ENCODE measurements around the gene MAGEA12.
"Not testable (repeated sequence)": the region's sequence is repeated elsewhere in the genome, so short reads cannot be mapped to it uniquely, and the experiment has no call there.

MAGEA12 gene

GRCh38 chrX:152733261-152733975, at the start of gene MAGEA12, which contains the start of gene CSAG1:
TSS of gene MAGEA12 (plus strand) at chrX:152733757. CDS start at chrX:152736162, 2,405 bp downstream.
TSS of gene CSAG1 (minus strand) at chrX:152733721. CDS start at chrX:152732460, 1,261 bp downstream.
- H4K20me1 ChIP-seq (ENCODE audit: insufficient read depth, low read length): no peaks in the 10 kb centered on the region
- no peak within 1 kb of the TSS for H3K27ac ChIP-seq (ENCODE audit: low read length)
- no peaks in the 10 kb centered on the region for H3K36me3 ChIP-seq (replicated peaks; ENCODE audit: low read depth, low read length)
- no peak within 1 kb of the TSS for H3K4me2 ChIP-seq (ENCODE audit: low read length)
- H3K4me3 ChIP-seq (ENCODE audit: low read length): no peak within 1 kb of the TSS
- no peaks in the 10 kb centered on the region for H3K27me3 ChIP-seq (ENCODE audit: low read depth, low read length)
- H3K9me3 ChIP-seq (ENCODE audit: insufficient read depth, low read length): no peaks in the 10 kb centered on the region
- H2AFZ ChIP-seq (ENCODE audit: low read depth, low read length): no peak within 1 kb of the TSS
- no peaks in the 10 kb centered on the region for H3K4me1 ChIP-seq (ENCODE audit: low read length)
- no peak for TF ChIP-seq CTCF (IDR thresholded peaks at IDR 0.05; ENCODE audit: low read depth, low read length)
- TF ChIP-seq EZH2phosphoT487 (IDR thresholded peaks at IDR 0.05; ENCODE audit: low read depth): no peak
- no peaks in the 10 kb centered on the region for H3K79me2 ChIP-seq (ENCODE audit: low read length)
- H3K9ac ChIP-seq (ENCODE audit: low read length): no peak within 1 kb of the TSS

- H3K36me3 ChIP-seq (replicated peaks; ENCODE audit: low read depth, low read length); H4K20me1 ChIP-seq (ENCODE audit: insufficient read depth, low read length); H3K4me2 ChIP-seq (ENCODE audit: low read length); H3K79me2 ChIP-seq (ENCODE audit: low read length); H3K9ac ChIP-seq (ENCODE audit: low read length); H3K27ac ChIP-seq (ENCODE audit: low read length); H3K9me3 ChIP-seq (ENCODE audit: insufficient read depth, low read length); H3K4me3 ChIP-seq (ENCODE audit: low read length); H3K4me1 ChIP-seq (ENCODE audit: low read length); H3K27me3 ChIP-seq (ENCODE audit: low read depth, low read length); H2AFZ ChIP-seq (ENCODE audit: low read depth, low read length): not testable (repeated sequence)
These were observed 35.3 kb upstream of the MAGEA12 start, which contains the start of gene MAGEA3 for GRCh38 chrX:152697952-152698931. TSS of gene MAGEA3 (plus strand) at chrX:152698794. CDS start at chrX:152700833, 2,039 bp downstream.

GRCh38 chrX:152700390-152700789, 33.2 kb upstream of the MAGEA12 start:
- not testable (repeated sequence) for H3K4me1 ChIP-seq (ENCODE audit: low read length); H3K36me3 ChIP-seq (replicated peaks; ENCODE audit: low read depth, low read length); H3K79me2 ChIP-seq (ENCODE audit: low read length); H2AFZ ChIP-seq (ENCODE audit: low read depth, low read length); H4K20me1 ChIP-seq (ENCODE audit: insufficient read depth, low read length); H3K9me3 ChIP-seq (ENCODE audit: insufficient read depth, low read length); H3K4me3 ChIP-seq (ENCODE audit: low read length); H3K27me3 ChIP-seq (ENCODE audit: low read depth, low read length); H3K9ac ChIP-seq (ENCODE audit: low read length); H3K27ac ChIP-seq (ENCODE audit: low read length); H3K4me2 ChIP-seq (ENCODE audit: low read length)

GRCh38 chrX:152706500-152706899, 27.1 kb upstream of the MAGEA12 start:
- H3K9ac ChIP-seq (ENCODE audit: low read length); H3K27ac ChIP-seq (ENCODE audit: low read length); H3K79me2 ChIP-seq (ENCODE audit: low read length); H3K4me3 ChIP-seq (ENCODE audit: low read length); H3K27me3 ChIP-seq (ENCODE audit: low read depth, low read length); H3K36me3 ChIP-seq (replicated peaks; ENCODE audit: low read depth, low read length); H3K9me3 ChIP-seq (ENCODE audit: insufficient read depth, low read length); H3K4me1 ChIP-seq (ENCODE audit: low read length); H2AFZ ChIP-seq (ENCODE audit: low read depth, low read length); H3K4me2 ChIP-seq (ENCODE audit: low read length); H4K20me1 ChIP-seq (ENCODE audit: insufficient read depth, low read length): not testable (repeated sequence)

GRCh38 chrX:152709173-152709572, 24.4 kb upstream of the MAGEA12 start, which contains the start of gene CSAG2:
TSS of gene CSAG2 (minus strand) at chrX:152709273. CDS start at chrX:152709112, 161 bp downstream.
- not testable (repeated sequence) for H3K9ac ChIP-seq (ENCODE audit: low read length); H3K4me1 ChIP-seq (ENCODE audit: low read length); H3K9me3 ChIP-seq (ENCODE audit: insufficient read depth, low read length); H4K20me1 ChIP-seq (ENCODE audit: insufficient read depth, low read length); H3K79me2 ChIP-seq (ENCODE audit: low read length); H3K36me3 ChIP-seq (replicated peaks; ENCODE audit: low read depth, low read length); H3K27me3 ChIP-seq (ENCODE audit: low read depth, low read length); H3K27ac ChIP-seq (ENCODE audit: low read length); H2AFZ ChIP-seq (ENCODE audit: low read depth, low read length); H3K4me3 ChIP-seq (ENCODE audit: low read length); H3K4me2 ChIP-seq (ENCODE audit: low read length)

- not testable (repeated sequence) for H2AFZ ChIP-seq (ENCODE audit: low read depth, low read length); H3K9me3 ChIP-seq (ENCODE audit: insufficient read depth, low read length); H3K36me3 ChIP-seq (replicated peaks; ENCODE audit: low read depth, low read length); H3K9ac ChIP-seq (ENCODE audit: low read length); H4K20me1 ChIP-seq (ENCODE audit: insufficient read depth, low read length); H3K27me3 ChIP-seq (ENCODE audit: low read depth, low read length); H3K4me3 ChIP-seq (ENCODE audit: low read length); H3K4me2 ChIP-seq (ENCODE audit: low read length); H3K27ac ChIP-seq (ENCODE audit: low read length); H3K4me1 ChIP-seq (ENCODE audit: low read length); H3K79me2 ChIP-seq (ENCODE audit: low read length)
These were observed 20.4 kb upstream of the MAGEA12 start for GRCh38 chrX:152713195-152713594.

- H3K4me3 ChIP-seq (ENCODE audit: low read length); H3K4me2 ChIP-seq (ENCODE audit: low read length); H3K27me3 ChIP-seq (ENCODE audit: low read depth, low read length); H3K9me3 ChIP-seq (ENCODE audit: insufficient read depth, low read length); H2AFZ ChIP-seq (ENCODE audit: low read depth, low read length); H3K27ac ChIP-seq (ENCODE audit: low read length); H3K36me3 ChIP-seq (replicated peaks; ENCODE audit: low read depth, low read length); H4K20me1 ChIP-seq (ENCODE audit: insufficient read depth, low read length); H3K79me2 ChIP-seq (ENCODE audit: low read length); H3K9ac ChIP-seq (ENCODE audit: low read length); H3K4me1 ChIP-seq (ENCODE audit: low read length): not testable (repeated sequence)
These were observed 19.5 kb upstream of the MAGEA12 start, which contains the start of gene MAGEA2B for GRCh38 chrX:152713815-152714787. TSS of gene MAGEA2B (plus strand) at chrX:152714628. CDS start at chrX:152717107, 2,479 bp downstream.

All from OCI-LY3 (cell line).